GM12891 (cell line): Measurements from ENCODE around the gene ZNF236.

Source experiments
- PAX5 ChIP-seq: IDR thresholded peaks from 2 replicates; pipeline ENCODE4 v1.6.1; 2011; ENCODE audit warnings: low read length, moderate library complexity, mild to moderate bottlenecking; ENCODE audit not compliant: insufficient read depth, severe bottlenecking
- POLR2A ChIP-seq: IDR thresholded peaks from 2 replicates; pipeline ENCODE4 v1.6.1; 2011; ENCODE audit warnings: low read depth, low read length, control low read depth
- POLR2AphosphoS5 ChIP-seq: IDR thresholded peaks from 2 replicates; pipeline ENCODE4 v1.6.1; 2011; ENCODE audit warnings: low read depth, low read length, control low read depth
- SPI1 ChIP-seq: IDR thresholded peaks from 2 replicates; pipeline ENCODE4 v1.6.1; 2011; ENCODE audit warnings: low read depth, low read length, control low read depth

- TF ChIP-seq PAX5 (no peak), POLR2AphosphoS5 (no peak), POLR2A (no peak), SPI1 (no peak)
Measured at GRCh38 chr18:76873311-76873710, 51.0 kb downstream of the ZNF236 start.
